Panc1 (cell line): ENCODE results near the gene ADARB2. TPM values are rescaled to one million over a fixed set of nuclear protein-coding genes. Genes with fewer than 3 reads are reported as not detected.
A peak's percentile ranks its signal among the peaks of the same experiment; 100 is the strongest.

ENCODE experiments used
- ATAC-seq: fragments of 200-7000 bp; cut with Tn5 transposase; 2 replicates; pipeline ENCODE4 v1.9.1; 2020; ENCODE audit warnings: mild to moderate bottlenecking, moderate library complexity
- BruUV-seq: library from RNA; stranded (reverse); fragments of 400-500 nt; replicated peaks from 2 replicates; lab custom pipeline; 2021; lab: Mats Ljungman, UMichigan
- CTCF ChIA-PET: fragments of 300-600 bp; sonication (Branson Sonifier 250); formaldehyde crosslinking; loops from one replicate; lab custom pipeline; 2022; ENCODE audit warnings: antibody characterized with exemption; lab: Charles Lee
- POLR2A ChIA-PET: fragments of 300-600 bp; sonication (Branson Sonifier 250); formaldehyde crosslinking; loops from one replicate; lab custom pipeline; 2022; ENCODE audit warnings: antibody characterized with exemption; lab: Charles Lee
- DNase-seq: peaks from one replicate; pipeline ENCODE4 v3.0.0-alpha.2; 2010; ENCODE audit warnings: low read depth, low spot score
- H3K27ac ChIP-seq: 2 replicates; pipeline ENCODE4 v1.5.1; 2011; ENCODE audit warnings: mild to moderate bottlenecking, low read length, inconsistent platforms
- H3K27me3 ChIP-seq: fragments of 200-500 bp; sonication (Bioruptor generic); 2 replicates; pipeline ENCODE4 v1.6.0; 2014; ENCODE audit warnings: low read length, inconsistent platforms; ENCODE audit not compliant: control insufficient read depth, insufficient read depth
- H3K36me3 ChIP-seq: fragments of 200-500 bp; sonication (Bioruptor generic); 2 replicates; pipeline ENCODE4 v1.5.1; 2014; ENCODE audit warnings: inconsistent platforms, mild to moderate bottlenecking, low read length, moderate library complexity; ENCODE audit not compliant: control insufficient read depth, insufficient read depth
- H3K4me1 ChIP-seq: 2 replicates; pipeline ENCODE4 v1.5.1; 2011; ENCODE audit warnings: inconsistent platforms, mild to moderate bottlenecking, low read length, moderate library complexity; ENCODE audit not compliant: control insufficient read depth, insufficient read depth
- H3K4me3 ChIP-seq, 2 experiments: 2 replicates each; pipeline ENCODE4 v1.5.1; 2011 to 2012; ENCODE audit warnings: low read depth in 2 of 2, low read length in 2 of 2, mild to moderate bottlenecking in 2 of 2, inconsistent platforms in 1 of 2, moderate library complexity in 1 of 2
- H3K9me3 ChIP-seq: fragments of 200-500 bp; sonication (Bioruptor generic); 2 replicates; pipeline ENCODE4 v1.5.1; 2014; ENCODE audit warnings: low read depth, mild to moderate bottlenecking, inconsistent platforms, low read length, moderate library complexity; ENCODE audit not compliant: control insufficient read depth, insufficient read depth
- POLR2AphosphoS5 ChIP-seq: IDR thresholded peaks from 2 replicates; pipeline ENCODE4 v1.6.1; 2012; ENCODE audit warnings: mild to moderate bottlenecking, low read depth, low read length, moderate library complexity
- SIN3A ChIP-seq: IDR thresholded peaks from 2 replicates; pipeline ENCODE4 v1.6.1; 2012; ENCODE audit warnings: low read depth, mild to moderate bottlenecking, low read length, moderate library complexity, borderline replicate concordance; ENCODE audit not compliant: insufficient read depth
- TCF7L2 ChIP-seq: IDR thresholded peaks from 2 replicates; pipeline ENCODE4 v1.6.1; 2011; ENCODE audit warnings: mild to moderate bottlenecking, low read depth, low read length, inconsistent platforms
- in situ Hi-C: cut with HindIII; loops from 2 replicates; pipeline ENCODE4 v1.10.0; 2016; ENCODE audit warnings: low sequenced_read_pairs, low pct_unique_long_range_greater_than_20kb
- intact Hi-C: fragments of 100-400 bp; cut with micrococcal nuclease; formaldehyde crosslinking; loops from one replicate; pipeline ENCODE4 v1.10.0; 2022; ENCODE audit not compliant: unreplicated experiment
- total RNA-seq: library from RNA; stranded (reverse); gene quantifications from one replicate; pipeline ENCODE4 v1.2.1, GENCODE V29; 2021; ENCODE audit not compliant: unreplicated experiment
- TF ChIP-seq, protein P1 (sequence below), 2 experiments: IDR thresholded peaks; 2 replicates each; pipeline ENCODE4 v1.6.1; 2011 to 2012; ENCODE audit warnings: low read depth in 2 of 2, control low read depth in 1 of 2, low read length in 1 of 2, mild to moderate bottlenecking in 1 of 2, moderate library complexity in 1 of 2; ENCODE audit not compliant: insufficient read depth in 1 of 2
- TF ChIP-seq, protein P2 (sequence below): fragments of 450-650 bp; IDR thresholded peaks from 2 replicates; pipeline ENCODE4 v1.5.1; 2017; ENCODE audit warnings: mild to moderate bottlenecking

The ADARB2 gene
- total RNA-seq, 1 experiment from 2014 or later: 0.31 TPM

DNA sequence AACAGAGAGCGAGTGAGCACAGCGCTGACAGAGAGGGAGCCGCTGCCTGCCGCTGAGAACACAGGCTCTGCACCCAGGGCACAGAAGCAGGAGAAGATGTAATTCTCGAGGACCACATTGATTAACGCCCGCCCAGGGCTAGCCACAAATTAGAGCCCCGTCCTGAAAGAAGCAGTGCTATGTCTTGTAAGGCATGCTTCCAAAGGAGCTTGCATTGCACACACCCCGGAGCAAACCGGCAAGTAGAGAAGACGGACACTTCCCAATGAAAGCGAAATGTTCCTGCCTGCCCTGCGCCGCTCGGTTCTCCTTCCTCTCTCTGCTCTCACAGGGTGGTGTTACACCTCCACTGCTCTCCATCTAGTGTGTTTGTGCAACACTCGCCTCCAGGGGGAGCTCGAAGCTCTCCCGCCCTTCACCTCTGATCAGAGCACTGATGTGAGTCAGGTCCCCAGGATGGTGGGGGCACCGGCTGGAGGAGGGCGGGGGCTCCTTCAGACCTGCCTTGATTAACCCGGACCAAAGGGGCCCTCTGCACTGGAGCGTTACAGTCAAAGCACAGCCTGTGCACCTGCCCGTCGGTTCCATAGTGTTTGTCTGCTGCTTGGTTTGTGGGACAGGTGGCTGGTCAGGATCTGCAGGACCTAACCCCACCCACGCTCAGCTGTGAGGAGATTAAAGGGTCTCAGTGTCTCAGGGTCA is 316.5 kb downstream of the ADARB2 start:
- Histone ChIP-seq H3K4me3 (peak overlapping the region in 1 of 2 experiments; percentile 23; a peak in 2 of 4 replicates), H3K27me3 (no peaks in the 10 kb centered on the region), H3K27ac (no peak overlapping the region), H3K36me3 (no peaks in the 10 kb centered on the region), H3K4me1 (no peaks in the 10 kb centered on the region), H3K9me3 (no peaks in the 10 kb centered on the region)
- ATAC-seq (peak; percentile 100), DNase-seq (peak; percentile 43)
- TF ChIP-seq, protein P1, sequence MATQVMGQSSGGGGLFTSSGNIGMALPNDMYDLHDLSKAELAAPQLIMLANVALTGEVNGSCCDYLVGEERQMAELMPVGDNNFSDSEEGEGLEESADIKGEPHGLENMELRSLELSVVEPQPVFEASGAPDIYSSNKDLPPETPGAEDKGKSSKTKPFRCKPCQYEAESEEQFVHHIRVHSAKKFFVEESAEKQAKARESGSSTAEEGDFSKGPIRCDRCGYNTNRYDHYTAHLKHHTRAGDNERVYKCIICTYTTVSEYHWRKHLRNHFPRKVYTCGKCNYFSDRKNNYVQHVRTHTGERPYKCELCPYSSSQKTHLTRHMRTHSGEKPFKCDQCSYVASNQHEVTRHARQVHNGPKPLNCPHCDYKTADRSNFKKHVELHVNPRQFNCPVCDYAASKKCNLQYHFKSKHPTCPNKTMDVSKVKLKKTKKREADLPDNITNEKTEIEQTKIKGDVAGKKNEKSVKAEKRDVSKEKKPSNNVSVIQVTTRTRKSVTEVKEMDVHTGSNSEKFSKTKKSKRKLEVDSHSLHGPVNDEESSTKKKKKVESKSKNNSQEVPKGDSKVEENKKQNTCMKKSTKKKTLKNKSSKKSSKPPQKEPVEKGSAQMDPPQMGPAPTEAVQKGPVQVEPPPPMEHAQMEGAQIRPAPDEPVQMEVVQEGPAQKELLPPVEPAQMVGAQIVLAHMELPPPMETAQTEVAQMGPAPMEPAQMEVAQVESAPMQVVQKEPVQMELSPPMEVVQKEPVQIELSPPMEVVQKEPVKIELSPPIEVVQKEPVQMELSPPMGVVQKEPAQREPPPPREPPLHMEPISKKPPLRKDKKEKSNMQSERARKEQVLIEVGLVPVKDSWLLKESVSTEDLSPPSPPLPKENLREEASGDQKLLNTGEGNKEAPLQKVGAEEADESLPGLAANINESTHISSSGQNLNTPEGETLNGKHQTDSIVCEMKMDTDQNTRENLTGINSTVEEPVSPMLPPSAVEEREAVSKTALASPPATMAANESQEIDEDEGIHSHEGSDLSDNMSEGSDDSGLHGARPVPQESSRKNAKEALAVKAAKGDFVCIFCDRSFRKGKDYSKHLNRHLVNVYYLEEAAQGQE (IDR thresholded peaks at IDR 0.05; ENCODE audit: insufficient read depth in 1 of 2, low read depth in 2 of 2, low read length in 1 of 2): no peak
- TF ChIP-seq, protein P2, sequence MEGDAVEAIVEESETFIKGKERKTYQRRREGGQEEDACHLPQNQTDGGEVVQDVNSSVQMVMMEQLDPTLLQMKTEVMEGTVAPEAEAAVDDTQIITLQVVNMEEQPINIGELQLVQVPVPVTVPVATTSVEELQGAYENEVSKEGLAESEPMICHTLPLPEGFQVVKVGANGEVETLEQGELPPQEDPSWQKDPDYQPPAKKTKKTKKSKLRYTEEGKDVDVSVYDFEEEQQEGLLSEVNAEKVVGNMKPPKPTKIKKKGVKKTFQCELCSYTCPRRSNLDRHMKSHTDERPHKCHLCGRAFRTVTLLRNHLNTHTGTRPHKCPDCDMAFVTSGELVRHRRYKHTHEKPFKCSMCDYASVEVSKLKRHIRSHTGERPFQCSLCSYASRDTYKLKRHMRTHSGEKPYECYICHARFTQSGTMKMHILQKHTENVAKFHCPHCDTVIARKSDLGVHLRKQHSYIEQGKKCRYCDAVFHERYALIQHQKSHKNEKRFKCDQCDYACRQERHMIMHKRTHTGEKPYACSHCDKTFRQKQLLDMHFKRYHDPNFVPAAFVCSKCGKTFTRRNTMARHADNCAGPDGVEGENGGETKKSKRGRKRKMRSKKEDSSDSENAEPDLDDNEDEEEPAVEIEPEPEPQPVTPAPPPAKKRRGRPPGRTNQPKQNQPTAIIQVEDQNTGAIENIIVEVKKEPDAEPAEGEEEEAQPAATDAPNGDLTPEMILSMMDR: peak; percentile 84
- no peak for TF ChIP-seq TCF7L2
- BruUV-seq: no TSS peak
- in situ Hi-C loops: no loop called here
- CTCF ChIA-PET: interaction anchor here (0.7 to 1.0 kb wide), 2 partner anchors 54 to 208 kb away, joined by 4 to 7 read pairs; no protein-coding TSS in a partner anchor
- POLR2A ChIA-PET: no interaction called here
- intact Hi-C loops: no loop called here

DNA sequence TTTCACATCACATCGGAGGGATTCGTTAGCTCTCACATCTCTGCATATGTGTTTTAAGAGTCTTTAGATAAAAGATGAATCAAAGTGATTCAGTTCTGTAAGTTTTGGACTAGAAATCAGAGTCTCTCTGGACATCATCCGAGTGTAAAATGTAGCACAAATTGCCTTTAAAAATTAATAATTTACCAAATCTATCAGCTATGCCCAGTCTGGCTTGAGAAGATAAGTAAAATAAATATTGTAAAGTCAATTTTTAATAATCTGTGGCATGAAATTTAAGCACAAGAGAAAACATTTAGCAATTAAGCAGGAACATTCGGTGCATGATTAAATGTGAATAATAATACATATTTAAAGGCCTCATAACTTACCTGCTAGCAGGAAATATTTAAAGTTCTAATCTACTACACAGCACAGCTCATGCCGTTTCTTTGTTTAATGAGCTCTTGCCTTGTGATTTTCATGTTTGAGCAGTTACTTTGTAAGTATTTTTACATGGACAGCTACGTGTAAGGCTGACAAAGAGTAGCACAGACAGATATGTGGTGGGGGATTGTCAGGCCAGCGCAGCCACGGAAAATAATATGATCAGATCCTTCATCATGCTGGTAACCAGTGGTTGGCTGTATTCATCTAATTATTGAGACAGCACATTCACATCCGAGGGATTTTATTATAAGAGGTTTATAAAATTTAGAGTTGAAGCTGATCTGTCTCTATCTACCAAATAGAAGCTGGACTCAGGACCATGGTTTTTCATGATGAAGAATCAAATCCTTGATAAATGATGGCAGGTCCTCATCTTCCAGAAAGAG is 317.3 kb downstream of the ADARB2 start:
- ChIA-PET CTCF (interaction anchor here (0.7 to 1.0 kb wide), 2 partner anchors 53 to 209 kb away, joined by 4 to 7 read pairs; no protein-coding TSS in a partner anchor), POLR2A (no interaction called here)
- no peak overlapping the region; a peak in 1 of 4 replicates for H3K4me3 ChIP-seq

More for the DNA sequence above, 317.3 kb downstream of the ADARB2 start:
- DNase-seq (no peak), ATAC-seq (no peak)
- no TSS peak for BruUV-seq
- TF ChIP-seq TCF7L2 (no peak), SIN3A (no peak), POLR2AphosphoS5 (no peak)
- TF ChIP-seq, protein P1 (IDR thresholded peaks at IDR 0.05; ENCODE audit: insufficient read depth in 1 of 2, low read depth in 2 of 2, low read length in 1 of 2): no peak
- TF ChIP-seq, protein P2: no peak
- intact Hi-C loops (no loop called here), in situ Hi-C loops (no loop called here)
- Histone ChIP-seq H3K27ac (no peak overlapping the region), H3K9me3 (no peaks in the 10 kb centered on the region), H3K36me3 (no peaks in the 10 kb centered on the region), H3K4me1 (no peaks in the 10 kb centered on the region), H3K27me3 (no peaks in the 10 kb centered on the region)
